Activated CD4-positive, alpha-beta T cell treated with anti-CD3 and anti-CD28 coated beads, Interleukin-2, amount 50 U/mL, for 24 hours (primary cell): ENCODE results near the gene MEPCE.

ENCODE experiments used
- DNase-seq, 2 donors: peaks; one replicate each; pipeline ENCODE4 v3.0.0-alpha.2; 2020; ENCODE audit warnings: low read depth in 1 of 2, low spot score in 1 of 2

Gene MEPCE

DNA sequence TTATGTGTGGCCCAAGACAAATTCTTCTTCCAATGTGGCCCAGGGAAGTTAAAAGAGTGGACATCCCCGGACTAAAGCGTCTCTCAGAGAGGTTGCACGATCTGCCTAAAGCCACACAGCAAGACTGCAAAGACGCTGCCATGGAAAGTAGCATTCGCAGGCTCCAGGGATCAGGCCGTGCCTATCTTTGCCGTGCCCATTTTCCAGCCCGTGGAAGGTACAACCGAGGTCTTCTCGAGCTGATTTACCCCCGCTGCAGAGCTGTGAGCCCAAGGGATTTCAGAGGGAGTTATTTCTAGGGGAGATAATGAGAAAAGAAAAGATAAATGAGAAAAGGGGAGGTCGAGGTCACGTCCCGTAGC is 53.1 kb downstream of the MEPCE start:
- no peak for DNase-seq

GRCh38 chr7:100483090-100483721 is 53.6 kb downstream of the MEPCE start:
- DNase-seq: peak; percentile 69 to 71
